H1 (cell line): ENCODE measurements around the gene TMEM63A. TPM values are rescaled to one million over a fixed set of nuclear protein-coding genes. Genes with fewer than 3 reads are reported as not detected.

Source experiments
- CHD7 ChIP-seq: fragments of 300-600 bp; sonication (generic); IDR thresholded peaks from 2 replicates; pipeline ENCODE4 v1.7.1; 2012; ENCODE audit warnings: low read length, moderate library complexity, mild to moderate bottlenecking, inconsistent platforms; ENCODE audit not compliant: insufficient replicate concordance
- HDAC6 ChIP-seq: IDR thresholded peaks from one replicate; pipeline ENCODE4 v1.7.1; 2012; ENCODE audit warnings: low read depth, mild to moderate bottlenecking, inconsistent platforms, low read length, moderate library complexity
- JUN ChIP-seq: IDR thresholded peaks from 2 replicates; pipeline ENCODE4 v1.6.1; 2011; ENCODE audit warnings: low read depth, mild to moderate bottlenecking, improper control_type of control experiment, low read length
- MAX ChIP-seq: IDR thresholded peaks from 2 replicates; pipeline ENCODE4 v1.6.1; 2012; ENCODE audit warnings: inconsistent platforms
- NRF1 ChIP-seq: IDR thresholded peaks from 2 replicates; pipeline ENCODE4 v1.6.1; 2011; ENCODE audit warnings: mild to moderate bottlenecking, low read depth, low read length, improper control_type of control experiment
- TAF1 ChIP-seq: IDR thresholded peaks from 2 replicates; pipeline ENCODE4 v1.6.1; 2011; ENCODE audit warnings: mild to moderate bottlenecking, low read depth, low read length
- TAF7 ChIP-seq: optimal IDR thresholded peaks from 2 replicates; pipeline ENCODE3; 2011; ENCODE audit warnings: low read depth, mild to moderate bottlenecking, inconsistent platforms, low read length, moderate library complexity, borderline replicate concordance
- ZNF274 ChIP-seq: IDR thresholded peaks from 2 replicates; pipeline ENCODE4 v1.7.0; 2012; ENCODE audit warnings: low read length, borderline replicate concordance; ENCODE audit errors: extremely low read depth
- polyA plus RNA-seq, 7 experiments: library from polyadenylated mRNA; depleted of rRNA in 3 of 7; stranded (reverse) in 5 of 7; unstranded in 2 of 7; fragments of >200 nt in 5 of 7; fragments of 200-250 nt in 2 of 7; gene quantifications; 1 replicate in 5 of 7; 2 replicates in 1 of 7; 4 replicates in 1 of 7; pipeline versions ENCODE4 v1.2.1 to v1.2.3, GENCODE V29; 2011 to 2013; ENCODE audit warnings: missing spikeins in 2 of 7, mixed read lengths in 2 of 7
- total RNA-seq: library from RNA; stranded (reverse); fragmentation: NEBNext Ultra II Directional; extraction: Animal tissue kit (Norgen Biotek cat#: 25700); gene quantifications from 2 replicates; pipeline ENCODE4 v1.2.1, GENCODE V29; 2021

The TMEM63A gene
- total and polyA plus RNA-seq, 2 of the 8 experiments (the other 6 are each of a cell fraction or from before 2014, with no cell fraction given) = 26.1 to 55.4 TPM

- TF ChIP-seq CHD7 = no peak
- TF ChIP-seq HDAC6 = no peak
- no peak for TF ChIP-seq NRF1
- no peak for TF ChIP-seq TAF7
- TF ChIP-seq MAX = no peak
- TF ChIP-seq TAF1 = no peak
- TF ChIP-seq JUN = no peak
- TF ChIP-seq ZNF274 = no peak
Observed at GRCh38 chr1:225866061-225866837, 15.9 kb downstream of the TMEM63A start (continued).
